HUES6 (cell line): ENCODE measurements around the gene SEMA5A.

Source experiments
- H3K27ac ChIP-seq: 2 replicates; pipeline ENCODE4 v1.7.0; 2013; ENCODE audit warnings: low read depth, mild to moderate bottlenecking, low read length, inconsistent platforms
- H3K27me3 ChIP-seq: 2 replicates; pipeline ENCODE4 v1.6.1; 2013; ENCODE audit warnings: low read length; ENCODE audit not compliant: control insufficient read depth, insufficient read depth
- H3K36me3 ChIP-seq: 2 replicates; pipeline ENCODE4 v1.6.1; 2013; ENCODE audit warnings: low read length; ENCODE audit not compliant: control insufficient read depth, insufficient read depth
- H3K4me1 ChIP-seq: 2 replicates; pipeline ENCODE4 v1.6.1; 2013; ENCODE audit warnings: low read length; ENCODE audit not compliant: control insufficient read depth, insufficient read depth
- H3K4me3 ChIP-seq: 2 replicates; pipeline ENCODE4 v1.5.1; 2013; ENCODE audit warnings: low read depth, low read length
- H3K9ac ChIP-seq: one replicate; pipeline ENCODE4 v1.6.1; 2013; ENCODE audit warnings: mild to moderate bottlenecking, low read length
- H3K9me3 ChIP-seq: 2 replicates; pipeline ENCODE4 v1.6.1; 2013; ENCODE audit warnings: low read depth, low read length; ENCODE audit not compliant: control insufficient read depth, insufficient read depth

SEMA5A gene

DNA sequence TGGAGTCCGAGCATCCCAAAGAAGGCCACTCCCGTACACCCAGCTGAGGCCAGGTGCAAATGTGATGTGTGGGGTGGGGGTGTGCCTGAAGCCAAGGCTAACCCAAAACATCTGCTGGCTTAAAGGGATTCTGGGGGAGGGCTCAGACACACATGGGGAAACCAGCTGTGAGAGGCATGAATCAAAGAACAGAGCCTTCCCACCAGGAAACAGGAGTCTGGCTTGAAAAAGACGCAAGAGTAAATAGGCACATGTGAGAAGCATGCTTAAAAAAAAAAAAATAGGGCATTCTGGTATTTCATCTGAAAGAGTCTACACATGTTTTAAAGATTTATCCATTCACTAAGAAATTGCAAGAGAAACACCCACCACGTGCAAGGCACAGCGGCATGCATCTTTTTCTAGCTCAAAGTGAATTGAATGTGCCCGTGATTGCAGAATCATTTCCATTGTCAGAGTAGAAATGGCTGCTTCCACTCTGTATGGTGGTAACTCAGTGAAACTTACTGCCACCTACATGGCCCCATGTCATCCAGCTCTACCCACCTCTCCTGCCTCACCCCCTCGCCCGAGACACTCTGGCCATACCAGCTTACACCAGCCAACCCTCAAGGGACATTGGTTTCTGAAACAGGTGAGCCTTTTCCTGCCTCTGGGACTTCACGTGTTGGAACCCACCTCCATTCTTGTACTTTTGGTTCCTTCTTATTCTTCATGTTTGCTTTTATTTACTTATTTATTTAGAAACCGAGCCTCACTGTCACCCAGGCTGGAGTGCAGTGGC lies 71.5 kb downstream of the SEMA5A start:
- Histone ChIP-seq H3K36me3 (no peaks in the 10 kb centered on the region), H3K27ac (no peak overlapping the region), H3K9ac (no peak overlapping the region), H3K9me3 (peaks cover 24% of the 10 kb centered on the region), H3K4me1 (no peaks in the 10 kb centered on the region), H3K4me3 (no peak overlapping the region), H3K27me3 (no peaks in the 10 kb centered on the region)

DNA sequence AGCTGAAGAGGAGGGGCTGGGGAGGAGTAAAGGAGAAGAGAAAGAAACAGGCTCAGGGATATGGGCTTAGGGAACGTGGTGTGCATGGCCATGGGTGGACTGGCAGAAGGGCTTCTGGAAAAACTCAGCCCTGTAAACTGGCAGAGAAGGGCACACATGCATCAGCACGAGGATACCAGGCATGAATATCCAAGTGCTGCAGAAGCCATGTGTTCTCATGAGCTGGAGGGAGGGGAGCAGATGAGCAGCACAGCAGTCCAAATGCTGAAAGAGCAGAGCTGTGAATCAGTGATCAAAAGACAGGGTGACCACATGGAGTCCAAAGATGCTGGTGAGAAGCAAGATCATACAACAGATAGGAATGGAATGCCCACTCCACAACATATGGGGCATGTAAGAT lies 72.3 kb downstream of the SEMA5A start:
- Histone ChIP-seq H3K9ac (no peak overlapping the region), H3K27me3 (no peaks in the 10 kb centered on the region), H3K36me3 (no peaks in the 10 kb centered on the region), H3K4me3 (no peak overlapping the region), H3K4me1 (no peaks in the 10 kb centered on the region), H3K27ac (no peak overlapping the region), H3K9me3 (peaks cover 16% of the 10 kb centered on the region)

DNA sequence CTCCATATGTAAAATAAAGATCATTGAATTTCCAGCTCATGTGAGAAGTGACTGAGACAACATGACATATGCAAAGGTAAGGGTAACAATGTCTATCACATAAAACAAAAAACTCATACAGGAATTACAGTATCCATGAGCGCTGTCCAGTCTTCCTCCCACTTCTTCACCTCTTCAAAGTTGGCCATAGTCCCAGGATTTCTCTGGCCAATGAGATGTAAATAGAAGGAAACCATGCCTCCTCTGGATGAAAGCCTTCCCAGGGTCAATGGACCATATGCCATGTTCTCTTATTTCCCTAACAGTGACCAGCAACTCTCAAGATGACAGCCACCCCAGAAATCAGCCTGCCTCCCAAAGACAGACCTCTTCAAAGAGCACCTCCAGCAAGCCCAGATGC lies 75.5 kb downstream of the SEMA5A start:
- Histone ChIP-seq H3K4me3 (no peak overlapping the region), H3K9me3 (no peaks in the 10 kb centered on the region), H3K27ac (no peak overlapping the region), H3K4me1 (peaks cover 4% of the 10 kb centered on the region; the same call in 1 of the 2 replicates), H3K36me3 (no peaks in the 10 kb centered on the region), H3K9ac (no peak overlapping the region), H3K27me3 (no peaks in the 10 kb centered on the region)

DNA sequence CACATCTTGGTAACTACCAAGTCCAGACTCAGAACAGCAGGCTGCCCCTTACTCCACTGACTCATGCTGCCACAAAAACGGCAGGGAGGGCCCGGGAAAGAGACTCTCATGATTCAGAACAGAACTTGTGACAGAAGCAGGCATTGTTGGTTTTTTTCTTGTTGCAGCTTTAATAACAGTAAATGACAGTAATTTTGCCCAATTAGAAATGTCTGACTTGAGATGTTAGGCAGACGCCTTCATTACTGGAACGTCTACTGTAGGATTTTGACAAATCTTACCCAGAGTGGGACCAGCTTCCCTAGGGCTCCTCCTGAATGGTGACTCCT lies 77.9 kb downstream of the SEMA5A start:
- Histone ChIP-seq H3K36me3 (no peaks in the 10 kb centered on the region), H3K4me1 (peaks cover 4% of the 10 kb centered on the region; the same call in 1 of the 2 replicates), H3K27ac (peak overlapping the region; percentile 8; the same call in 1 of the 2 replicates), H3K4me3 (no peak overlapping the region), H3K9ac (no peak overlapping the region), H3K27me3 (no peaks in the 10 kb centered on the region), H3K9me3 (no peaks in the 10 kb centered on the region)

DNA sequence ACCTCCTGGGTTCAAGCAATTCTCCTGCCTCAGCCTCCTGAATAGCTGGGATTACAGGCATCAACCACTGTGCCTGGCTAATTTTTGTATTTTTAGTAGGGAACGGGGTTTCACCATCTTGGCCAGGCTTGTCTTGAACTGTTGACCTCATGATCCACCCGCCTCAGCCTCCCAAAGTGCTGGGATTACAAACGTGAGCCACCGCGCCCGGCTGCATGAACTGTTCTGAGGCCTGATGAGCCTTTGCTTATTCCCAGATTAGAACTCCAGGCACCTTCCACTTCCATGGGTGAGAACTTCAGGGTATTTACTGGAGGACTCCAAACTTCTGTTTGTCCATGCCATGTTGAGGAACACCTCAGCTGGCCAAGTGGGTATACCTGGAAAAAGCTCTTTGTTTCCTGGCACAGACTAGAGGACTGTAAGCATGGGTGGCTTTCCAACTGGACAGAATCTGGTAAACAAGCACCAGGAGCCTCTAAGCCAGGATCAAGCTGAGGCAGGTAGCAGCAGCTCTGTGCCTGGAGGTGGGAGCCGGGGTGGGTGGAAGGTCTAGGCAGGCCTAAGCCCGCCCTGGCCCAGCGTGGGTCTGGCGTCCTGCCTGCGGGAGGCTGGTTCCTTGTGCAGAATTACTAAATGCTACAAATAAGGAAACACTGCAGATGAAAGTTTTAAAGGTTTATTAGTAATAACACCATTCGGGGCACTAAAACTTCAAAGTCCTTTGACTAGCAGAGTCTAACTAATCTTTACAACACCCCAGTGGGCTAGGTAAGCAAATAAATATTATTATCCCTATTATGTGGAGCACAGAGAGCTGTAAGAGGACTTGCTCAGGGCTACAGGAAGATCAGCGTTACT lies 78.4 kb downstream of the SEMA5A start:
- Histone ChIP-seq H3K9ac (no peak overlapping the region), H3K4me1 (peaks cover 4% of the 10 kb centered on the region; the same call in 1 of the 2 replicates), H3K27ac (peak overlapping the region; percentile 8; the same call in 1 of the 2 replicates), H3K9me3 (no peaks in the 10 kb centered on the region), H3K4me3 (no peak overlapping the region), H3K36me3 (no peaks in the 10 kb centered on the region), H3K27me3 (no peaks in the 10 kb centered on the region)

DNA sequence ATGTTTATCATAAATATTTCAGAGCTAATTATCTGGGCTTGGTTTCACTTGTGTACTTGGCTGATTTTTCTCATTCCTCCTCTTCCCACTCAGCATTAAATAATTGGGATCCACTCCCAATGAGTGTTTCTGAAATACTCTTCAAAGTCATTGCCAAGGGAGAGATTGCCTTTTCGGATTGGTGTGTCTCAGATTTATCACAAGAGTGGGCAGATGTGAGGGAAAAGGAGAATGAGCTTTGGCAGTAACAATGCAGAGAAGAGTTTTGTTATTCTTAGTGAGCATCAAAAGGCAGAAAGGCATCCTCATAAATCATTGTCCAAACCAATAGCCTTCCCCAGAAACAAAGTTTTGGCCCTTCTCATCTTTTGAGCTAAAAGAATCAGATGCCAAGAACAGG lies 79.2 kb downstream of the SEMA5A start:
- H3K9ac ChIP-seq: no peak overlapping the region
- H3K27me3 ChIP-seq: no peaks in the 10 kb centered on the region
- H3K27ac ChIP-seq: no peak overlapping the region
- no peaks in the 10 kb centered on the region for H3K36me3 ChIP-seq
- H3K4me3 ChIP-seq: no peak overlapping the region
- peaks cover 4% of the 10 kb centered on the region; the same call in 1 of the 2 replicates for H3K4me1 ChIP-seq
- H3K9me3 ChIP-seq: no peaks in the 10 kb centered on the region

DNA sequence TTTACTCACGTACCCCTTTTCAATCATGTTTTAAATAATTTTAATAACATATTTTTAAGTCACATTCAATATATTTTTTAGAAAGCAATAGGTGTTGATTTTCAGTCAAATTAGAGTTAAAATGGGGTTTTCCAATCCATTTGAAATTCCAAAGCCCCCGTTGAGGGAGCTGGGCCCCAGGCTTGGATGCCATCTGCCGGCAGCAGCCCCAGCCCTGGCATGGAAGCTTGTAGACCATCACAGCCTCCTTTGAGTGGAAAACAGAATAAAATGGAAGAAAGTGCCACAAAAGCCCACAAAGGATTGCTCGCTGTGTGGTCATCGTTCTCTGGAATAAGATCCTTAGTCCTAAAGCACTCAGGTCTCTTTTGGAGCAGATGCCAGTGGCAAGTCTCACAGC lies 81.4 kb downstream of the SEMA5A start:
- no peaks in the 10 kb centered on the region for H3K36me3 ChIP-seq
- H3K27me3 ChIP-seq: no peaks in the 10 kb centered on the region
- H3K9ac ChIP-seq: no peak overlapping the region
- no peak overlapping the region for H3K27ac ChIP-seq
- H3K4me1 ChIP-seq: peaks cover 4% of the 10 kb centered on the region; the same call in 1 of the 2 replicates
- no peaks in the 10 kb centered on the region; the same call in 1 of the 2 replicates for H3K9me3 ChIP-seq
- no peak overlapping the region for H3K4me3 ChIP-seq

DNA sequence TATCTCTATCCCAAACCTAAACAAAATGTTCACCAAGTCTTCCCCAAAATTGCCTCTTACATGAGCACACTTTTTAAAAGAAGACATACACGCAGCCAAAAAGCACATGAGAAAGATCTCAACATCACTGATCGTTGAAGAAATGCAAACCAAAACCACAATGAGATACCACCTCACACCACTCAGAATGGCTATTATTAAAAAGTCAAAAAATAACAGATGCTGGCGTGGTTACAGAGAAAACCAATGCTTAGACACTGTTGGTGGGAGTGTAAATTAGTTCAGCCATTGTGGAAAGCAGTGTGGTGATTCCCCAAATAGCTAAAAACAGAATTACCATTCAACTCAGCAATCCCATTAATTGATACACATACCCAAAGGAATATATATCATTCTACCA lies 83.8 kb downstream of the SEMA5A start:
- Histone ChIP-seq H3K27me3 (no peaks in the 10 kb centered on the region), H3K27ac (no peak overlapping the region), H3K4me1 (peaks cover 1% of the 10 kb centered on the region), H3K36me3 (no peaks in the 10 kb centered on the region), H3K9ac (no peak overlapping the region), H3K9me3 (peaks cover 4% of the 10 kb centered on the region), H3K4me3 (no peak overlapping the region)

DNA sequence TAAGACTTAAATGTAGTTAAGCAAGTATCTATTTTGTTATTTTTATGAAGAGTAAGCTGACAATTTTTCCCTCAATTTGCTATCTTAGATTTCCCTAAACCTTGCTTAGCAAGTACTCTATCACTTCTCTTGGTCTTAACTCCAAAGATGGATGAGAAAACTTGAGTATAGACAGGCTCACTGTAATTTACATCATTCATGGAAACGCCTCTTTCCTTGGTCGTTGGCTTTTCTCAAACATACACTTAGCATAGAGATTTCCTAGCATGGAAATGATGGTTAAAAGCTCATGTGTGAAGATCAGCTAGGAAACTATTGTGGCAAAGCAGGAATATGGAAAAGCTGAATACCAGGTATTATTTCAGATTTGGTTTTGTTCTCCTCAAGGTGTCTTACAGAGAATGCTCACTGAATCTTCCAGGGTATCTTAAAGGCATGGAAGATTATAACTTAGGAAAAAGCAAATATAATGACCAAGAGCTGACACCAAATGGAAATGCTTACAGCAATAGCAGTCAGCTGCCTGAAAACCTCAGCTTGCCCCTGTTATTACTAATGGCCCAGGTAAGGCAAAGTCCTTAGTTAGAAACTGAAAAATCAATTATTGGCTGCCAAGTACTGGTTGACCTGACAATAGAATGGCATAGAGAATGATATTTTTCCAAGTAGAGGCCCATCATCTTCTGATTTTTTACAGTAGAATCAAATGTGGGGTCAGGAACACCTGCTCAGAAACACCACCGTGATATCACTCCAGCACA lies 84.8 kb downstream of the SEMA5A start:
- Histone ChIP-seq H3K4me1 (peaks cover 12% of the 10 kb centered on the region), H3K36me3 (no peaks in the 10 kb centered on the region), H3K9ac (no peak overlapping the region), H3K9me3 (peaks cover 4% of the 10 kb centered on the region), H3K27ac (no peak overlapping the region), H3K4me3 (no peak overlapping the region), H3K27me3 (no peaks in the 10 kb centered on the region)

DNA sequence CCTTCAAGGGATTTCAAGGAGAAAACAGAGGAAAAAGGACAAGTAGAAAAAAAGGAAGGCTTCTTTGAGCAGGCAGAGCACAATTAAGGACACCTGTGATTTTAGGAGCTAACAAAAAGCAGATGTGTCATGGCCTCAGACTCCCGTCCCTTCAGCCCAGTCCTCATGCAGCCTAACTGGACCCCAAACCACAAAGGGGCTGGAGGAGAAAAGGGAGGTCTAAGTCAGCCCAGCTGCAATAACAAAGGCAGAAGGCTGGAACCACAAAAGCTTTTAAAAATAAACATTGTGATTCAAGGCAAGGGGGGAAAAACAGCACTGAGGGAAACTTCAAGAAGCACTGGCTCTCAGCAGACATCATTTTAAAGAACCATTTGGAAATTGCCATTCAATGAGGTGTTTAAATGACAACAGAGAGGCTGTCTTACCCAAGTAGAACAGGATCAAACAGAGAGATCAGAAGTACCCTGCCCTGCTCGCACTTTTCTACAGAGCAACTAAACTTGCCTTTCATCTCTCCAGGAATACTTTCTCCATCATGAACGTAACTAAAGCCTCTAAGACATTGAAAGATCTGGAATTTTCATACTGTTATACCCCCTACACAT lies 89.3 kb downstream of the SEMA5A start:
- Histone ChIP-seq H3K27ac (peak overlapping the region; percentile 60), H3K9ac (peak overlapping the region; percentile 24), H3K4me3 (no peak overlapping the region), H3K27me3 (no peaks in the 10 kb centered on the region), H3K36me3 (no peaks in the 10 kb centered on the region), H3K9me3 (peaks cover 9% of the 10 kb centered on the region), H3K4me1 (peaks cover 19% of the 10 kb centered on the region)
